Endothelial cell of umbilical vein (primary cell): ENCODE measurements around the gene EP400. TPM values are rescaled to one million over a fixed set of nuclear protein-coding genes. Genes with fewer than 3 reads are reported as not detected.

Source experiments
- BruUV-seq: library from RNA; stranded (reverse); fragments of 400-500 nt; replicated peaks from 2 replicates; lab custom pipeline; 2021; lab: Mats Ljungman, UMichigan
- CTCF ChIA-PET: fragments of 300-600, 350-600 bp; sonication (Branson Sonifier 250); formaldehyde crosslinking; loops from one replicate; lab custom pipeline; 2021; ENCODE audit warnings: antibody characterized with exemption, inconsistent platforms; lab: Charles Lee
- POLR2A ChIA-PET: fragments of 300-600, 350-600 bp; sonication (Branson Sonifier 250); formaldehyde crosslinking; loops from one replicate; lab custom pipeline; 2021; ENCODE audit warnings: antibody characterized with exemption, inconsistent platforms; lab: Charles Lee
- DNase-seq: peaks from one replicate; pipeline ENCODE4 v3.0.0-alpha.2; 2011; ENCODE audit warnings: low read depth, low spot score
- FAIRE-seq: peaks from 2 replicates; lab custom pipeline; 2011; peaks lifted over from hg19 to GRCh38; lab: Jason Lieb, UNC
- H2AFZ ChIP-seq: 2 replicates; pipeline ENCODE4 v1.6.0; 2012; ENCODE audit warnings: low read depth, low read length, control low read depth, inconsistent platforms
- H3K27ac ChIP-seq: 2 replicates; pipeline ENCODE4 v1.5.1; 2011; ENCODE audit warnings: low read depth, mild to moderate bottlenecking, control low read depth, low read length, moderate library complexity; ENCODE audit not compliant: insufficient read depth
- H3K27me3 ChIP-seq, 2 experiments: 2 replicates each; pipeline versions ENCODE4 v1.6.0 to v1.6.1; 2011; ENCODE audit warnings: low read length in 2 of 2, mixed read lengths in 1 of 2; ENCODE audit not compliant: control insufficient read depth in 2 of 2, insufficient read depth in 2 of 2
- H3K36me3 ChIP-seq, 2 experiments: 2 replicates in 1 of 2; 3 replicates in 1 of 2; pipeline ENCODE4 v1.5.1; 2011; ENCODE audit warnings: low read length in 2 of 2, mild to moderate bottlenecking in 1 of 2, moderate library complexity in 1 of 2; ENCODE audit not compliant: control insufficient read depth in 2 of 2, insufficient read depth in 2 of 2; ENCODE audit errors: extremely low read depth in 1 of 2
- H3K4me1 ChIP-seq: 3 replicates; pipeline ENCODE4 v1.5.1; 2011; ENCODE audit warnings: mild to moderate bottlenecking, low read length; ENCODE audit not compliant: control insufficient read depth, insufficient read depth; ENCODE audit errors: extremely low read depth
- H3K4me2 ChIP-seq: 2 replicates; pipeline ENCODE4 v1.6.1; 2011; ENCODE audit warnings: low read length, control low read depth, mixed read lengths; ENCODE audit not compliant: insufficient read depth
- H3K4me3 ChIP-seq, 3 experiments: fragments of 200-600 bp in 1 of 3; sonication (generic), shearing (Covaris generic) in 1 of 3; replicated peaks in 1 of 3; 2 replicates each; pipeline ENCODE4 v1.5.1; 2011 to 2016; ENCODE audit warnings: control low read depth in 3 of 3, low read length in 3 of 3, mild to moderate bottlenecking in 2 of 3, inconsistent platforms in 1 of 3, low read depth in 1 of 3, moderate library complexity in 1 of 3; ENCODE audit not compliant: insufficient read depth in 1 of 3
- H3K79me2 ChIP-seq: 2 replicates; pipeline ENCODE4 v1.6.0; 2012; ENCODE audit warnings: low read length, inconsistent platforms; ENCODE audit not compliant: control insufficient read depth, insufficient read depth
- H3K9ac ChIP-seq: replicated peaks from 2 replicates; pipeline ENCODE3; 2011; ENCODE audit warnings: low read length, control low read depth; ENCODE audit not compliant: insufficient read depth; ENCODE audit errors: extremely low read depth
- H3K9me1 ChIP-seq: replicated peaks from 3 replicates; pipeline ENCODE4 v1.6.0; 2011; ENCODE audit warnings: mild to moderate bottlenecking, low read length; ENCODE audit not compliant: control insufficient read depth, insufficient read depth; ENCODE audit errors: extremely low read depth
- H3K9me3 ChIP-seq: replicated peaks from 2 replicates; pipeline ENCODE4 v1.5.1; 2012; ENCODE audit warnings: low read length, inconsistent platforms; ENCODE audit not compliant: control insufficient read depth, insufficient read depth
- H4K20me1 ChIP-seq: replicated peaks from 2 replicates; pipeline ENCODE3; 2011; ENCODE audit warnings: mild to moderate bottlenecking, low read length; ENCODE audit not compliant: control insufficient read depth, insufficient read depth; ENCODE audit errors: extremely low read depth
- EZH2 ChIP-seq: IDR thresholded peaks from 2 replicates; pipeline ENCODE4 v1.6.1; 2012; ENCODE audit warnings: borderline replicate concordance, low read depth, mild to moderate bottlenecking, moderate library complexity, low read length, inconsistent platforms; ENCODE audit not compliant: severe bottlenecking
- FOS ChIP-seq: IDR thresholded peaks from 2 replicates; pipeline ENCODE4 v1.6.1; 2011; ENCODE audit warnings: mild to moderate bottlenecking, low read length, moderate library complexity, borderline replicate concordance; ENCODE audit not compliant: insufficient read depth
- GATA2 ChIP-seq: IDR thresholded peaks from 2 replicates; pipeline ENCODE4 v1.7.0; 2011; ENCODE audit warnings: low read depth, mild to moderate bottlenecking, moderate library complexity, mixed read lengths, low read length; ENCODE audit not compliant: insufficient read length, insufficient read depth
- JUN ChIP-seq: IDR thresholded peaks from 2 replicates; pipeline ENCODE4 v1.6.1; 2011; ENCODE audit warnings: borderline replicate concordance, low read depth; ENCODE audit not compliant: insufficient read length, insufficient read depth
- MYC ChIP-seq: IDR thresholded peaks from one replicate; pipeline ENCODE4 v1.6.1; 2011; ENCODE audit warnings: mild to moderate bottlenecking, low read depth, low read length
- POLR2A ChIP-seq: IDR thresholded peaks from 2 replicates; pipeline ENCODE4 v1.6.1; 2012; ENCODE audit warnings: low read depth, mild to moderate bottlenecking, control low read depth, low read length
- POLR2AphosphoS5 ChIP-seq: IDR thresholded peaks from 2 replicates; pipeline ENCODE4 v1.6.1; 2012; ENCODE audit warnings: low read depth, mild to moderate bottlenecking, control low read depth, low read length, moderate library complexity; ENCODE audit not compliant: insufficient read depth
- dilution Hi-C: fragments of 300-500 bp; cut with MboI; formaldehyde crosslinking; loops from one replicate; pipeline ENCODE4 v1.15.0; 2019; ENCODE audit warnings: low sequenced_read_pairs; ENCODE audit not compliant: extremely low pct_ligation_motif_present
- intact Hi-C: fragments of 100-400 bp; cut with micrococcal nuclease; formaldehyde crosslinking; loops from one replicate; pipeline ENCODE4 v1.10.0; 2022
- polyA plus RNA-seq, 4 experiments: library from polyadenylated mRNA; depleted of rRNA in 3 of 4; stranded (reverse) in 3 of 4; unstranded in 1 of 4; fragments of >200 nt; gene quantifications; 2 replicates each; pipeline versions ENCODE4 v1.2.1 to v1.2.3, GENCODE V29; 2011 to 2012; ENCODE audit warnings: missing spikeins in 1 of 4
- total RNA-seq: library from RNA; stranded (reverse); gene quantifications from 2 replicates; pipeline ENCODE4 v1.2.3, GENCODE V29; 2021
- TF ChIP-seq, protein P1 (sequence below): IDR thresholded peaks from 2 replicates; pipeline ENCODE4 v1.6.1; 2011; ENCODE audit not compliant: insufficient read depth, insufficient read length
- TF ChIP-seq, protein P2 (sequence below), 2 donors: IDR thresholded peaks; 1 replicate in 1 of 2; 2 replicates in 1 of 2; pipeline ENCODE4 v1.5.1; 2011; ENCODE audit warnings: low read length in 2 of 2, mild to moderate bottlenecking in 2 of 2, moderate library complexity in 2 of 2, control low read depth in 1 of 2, inconsistent platforms in 1 of 2, low read depth in 1 of 2; ENCODE audit not compliant: insufficient read depth in 1 of 2; ENCODE audit errors: extremely low read depth in 1 of 2

EP400 gene
- total and polyA plus RNA-seq, 2 donors (not counting 3 experiments of a cell fraction or from before 2014, with no cell fraction given): 9.0 to 57.7 TPM

DNA sequence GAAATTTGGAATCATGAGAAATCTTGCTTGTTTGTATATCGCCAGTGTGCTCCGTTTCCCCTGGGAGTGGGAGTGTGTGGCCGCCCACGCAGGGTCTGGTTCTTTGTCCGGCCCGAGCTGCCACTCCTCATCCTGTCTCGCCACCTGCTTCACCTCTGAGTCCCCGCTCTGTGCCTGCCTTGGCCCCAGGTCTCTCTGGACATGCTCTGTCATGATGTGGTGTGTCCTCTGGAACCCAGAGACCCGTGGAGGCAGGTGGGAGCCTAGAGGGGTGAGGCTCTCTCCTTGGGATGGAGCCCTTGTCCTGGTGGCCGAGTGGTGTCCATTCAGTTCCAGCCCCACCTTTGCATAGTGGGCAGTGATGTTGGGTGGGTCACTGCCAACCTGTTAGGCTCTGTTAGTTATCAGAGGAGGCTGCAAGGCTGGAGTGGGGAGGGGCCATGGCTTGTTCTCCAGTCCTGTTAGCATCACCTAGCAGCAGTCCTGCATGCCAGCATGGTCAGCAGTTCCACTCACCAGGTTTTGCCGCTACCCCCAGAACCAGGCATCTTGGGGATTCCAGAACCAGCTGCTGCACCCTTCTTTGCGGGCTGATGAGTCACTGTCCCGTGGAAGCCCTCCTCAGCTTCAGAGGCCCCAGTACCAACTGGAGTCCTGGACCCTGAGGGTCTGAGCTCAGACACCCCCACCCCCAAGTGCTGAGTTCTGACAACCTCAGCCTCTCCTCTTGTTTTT lies 76.5 kb downstream of the EP400 start:
- H3K4me2 ChIP-seq: no peak overlapping the region
- no peak overlapping the region for H3K27ac ChIP-seq
- peaks cover 9 to 55% of the 10 kb centered on the region in 2 experiments for H3K36me3 ChIP-seq
- ChIA-PET CTCF (no interaction called here), POLR2A (no interaction called here)
- H3K9ac ChIP-seq: no peak overlapping the region
- H3K4me3 ChIP-seq: no peak overlapping the region
- FAIRE-seq (no peak), DNase-seq (no peak)
- TF ChIP-seq FOS: no peak
- no peak for TF ChIP-seq JUN
- TF ChIP-seq, protein P1, sequence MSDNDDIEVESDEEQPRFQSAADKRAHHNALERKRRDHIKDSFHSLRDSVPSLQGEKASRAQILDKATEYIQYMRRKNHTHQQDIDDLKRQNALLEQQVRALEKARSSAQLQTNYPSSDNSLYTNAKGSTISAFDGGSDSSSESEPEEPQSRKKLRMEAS: no peak
- no peak for TF ChIP-seq GATA2
- no peak for TF ChIP-seq POLR2AphosphoS5
- TF ChIP-seq, protein P2, sequence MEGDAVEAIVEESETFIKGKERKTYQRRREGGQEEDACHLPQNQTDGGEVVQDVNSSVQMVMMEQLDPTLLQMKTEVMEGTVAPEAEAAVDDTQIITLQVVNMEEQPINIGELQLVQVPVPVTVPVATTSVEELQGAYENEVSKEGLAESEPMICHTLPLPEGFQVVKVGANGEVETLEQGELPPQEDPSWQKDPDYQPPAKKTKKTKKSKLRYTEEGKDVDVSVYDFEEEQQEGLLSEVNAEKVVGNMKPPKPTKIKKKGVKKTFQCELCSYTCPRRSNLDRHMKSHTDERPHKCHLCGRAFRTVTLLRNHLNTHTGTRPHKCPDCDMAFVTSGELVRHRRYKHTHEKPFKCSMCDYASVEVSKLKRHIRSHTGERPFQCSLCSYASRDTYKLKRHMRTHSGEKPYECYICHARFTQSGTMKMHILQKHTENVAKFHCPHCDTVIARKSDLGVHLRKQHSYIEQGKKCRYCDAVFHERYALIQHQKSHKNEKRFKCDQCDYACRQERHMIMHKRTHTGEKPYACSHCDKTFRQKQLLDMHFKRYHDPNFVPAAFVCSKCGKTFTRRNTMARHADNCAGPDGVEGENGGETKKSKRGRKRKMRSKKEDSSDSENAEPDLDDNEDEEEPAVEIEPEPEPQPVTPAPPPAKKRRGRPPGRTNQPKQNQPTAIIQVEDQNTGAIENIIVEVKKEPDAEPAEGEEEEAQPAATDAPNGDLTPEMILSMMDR (IDR thresholded peaks at IDR 0.05; ENCODE audit: extremely low read depth in 1 of 2, insufficient read depth in 1 of 2, low read depth in 1 of 2, low read length in 2 of 2): no peak
- TF ChIP-seq MYC: no peak
- TF ChIP-seq POLR2A: no peak
- TF ChIP-seq EZH2: no peak
- no peak overlapping the region for H2AFZ ChIP-seq
- no TSS peak for BruUV-seq
- H3K9me1 ChIP-seq: no peaks in the 10 kb centered on the region
- dilution Hi-C loops (no loop called here), intact Hi-C loops (no loop called here)
- H3K4me1 ChIP-seq: peaks cover 17% of the 10 kb centered on the region
- peaks cover 2% of the 10 kb centered on the region for H3K79me2 ChIP-seq
- no peaks in the 10 kb centered on the region for H4K20me1 ChIP-seq
- no peaks in the 10 kb centered on the region for H3K27me3 ChIP-seq
- no peaks in the 10 kb centered on the region for H3K9me3 ChIP-seq
